Bronchus fibroblast of lung (primary cell): ENCODE data around the gene ADGRV1. TPM values are rescaled to one million over a fixed set of nuclear protein-coding genes. Genes with fewer than 3 reads are reported as not detected.

Experiments
- total RNA-seq: library from RNA; depleted of rRNA; stranded (reverse); fragments of >200 nt; gene quantifications from 2 replicates; pipeline ENCODE4 v1.2.3, GENCODE V29; 2015

ADGRV1 gene
- 0.17 TPM in 1 of 2 replicates, not detected in the other for total RNA-seq

DNA sequence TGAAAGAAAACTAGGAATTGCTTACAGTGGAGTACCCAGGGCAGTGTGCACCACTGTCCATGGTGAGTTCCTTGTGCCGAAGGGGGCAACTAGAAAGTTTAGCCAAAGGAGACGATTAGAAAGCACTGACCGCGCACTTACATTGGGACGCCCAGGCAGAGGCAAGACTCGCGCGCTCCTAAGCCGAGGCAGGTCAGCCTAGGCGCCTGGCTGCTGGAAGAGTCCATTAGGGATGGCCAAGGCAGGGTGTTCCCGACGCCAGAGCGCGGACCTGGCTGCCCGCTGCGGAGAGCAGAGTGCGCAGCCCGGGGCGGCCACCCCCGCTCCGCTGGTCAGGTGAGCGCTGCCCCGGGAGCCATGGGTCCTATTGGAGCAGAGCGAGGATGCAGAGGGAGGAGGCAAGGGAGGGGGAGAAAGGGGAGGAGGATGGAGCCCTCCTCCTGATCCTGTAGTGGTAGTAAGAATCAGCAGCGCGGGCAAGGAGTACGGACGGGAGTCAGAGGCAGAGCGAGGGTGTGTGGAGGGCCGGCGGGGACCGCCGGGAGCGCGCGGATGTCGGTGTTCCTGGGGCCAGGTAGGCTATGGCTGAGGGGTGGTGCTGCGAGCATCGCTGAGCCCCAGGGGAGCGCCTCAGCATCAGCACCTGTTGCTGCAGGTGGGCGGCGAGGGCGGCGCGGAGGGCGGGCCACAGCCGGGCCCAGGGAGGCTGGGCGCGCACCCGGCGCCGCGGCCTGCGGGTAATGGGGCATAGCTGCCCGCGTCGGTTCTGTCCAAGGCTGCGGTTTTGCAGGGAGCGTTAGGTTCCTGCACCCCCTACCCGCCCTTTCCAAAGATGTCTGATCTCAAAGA lies at the start of gene ADGRV1:
TSS of gene ADGRV1 (plus strand) at position 454 of the 849 bp plus-strand sequence. CDS start at position 553, 99 bp downstream.

DNA sequence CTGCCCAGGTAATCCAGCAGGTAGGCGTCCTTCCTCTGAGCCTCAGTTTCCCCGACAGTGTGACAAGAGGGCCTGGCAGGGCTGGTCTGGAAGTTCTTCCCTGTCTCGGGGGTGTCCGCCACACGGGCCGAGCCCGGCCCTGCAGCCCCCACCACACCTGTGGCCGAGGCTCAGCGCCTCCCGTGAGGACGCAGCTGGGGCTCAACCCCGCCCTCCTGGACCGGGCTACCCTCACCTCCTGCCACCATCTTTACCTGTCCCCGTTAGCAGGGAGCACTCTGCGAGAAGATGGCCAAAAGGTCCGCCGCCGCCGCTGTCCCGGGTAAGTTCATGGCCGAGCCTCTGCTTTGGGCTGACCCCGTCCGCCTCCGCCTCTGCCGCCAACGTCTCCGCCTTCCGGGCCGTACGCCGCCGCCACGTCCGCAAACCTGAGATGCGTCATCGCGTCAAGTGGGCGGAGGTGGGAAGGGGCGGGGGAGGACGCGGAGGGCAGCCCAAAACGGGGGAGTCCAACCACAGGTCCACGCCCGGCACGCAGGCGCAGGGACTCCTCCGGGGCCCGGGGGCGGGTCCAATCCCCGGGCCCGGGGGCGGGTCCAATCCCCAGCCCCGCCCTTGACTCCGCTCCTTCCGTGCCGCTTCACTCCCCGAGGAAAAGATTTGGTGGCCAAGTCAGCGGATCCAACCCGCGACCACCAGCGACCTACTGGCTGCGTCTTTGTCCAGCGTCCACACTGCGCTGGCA lies 29.2 kb upstream of the ADGRV1 start, which contains the start of gene LYSMD3:
TSS of gene LYSMD3 (minus strand) at position 391 of the 745 bp plus-strand sequence. CDS start 4,295 bp downstream, outside the sequence.

Other genes starting within 250 kb of the ADGRV1 start
- 12.2 and 20.5 TPM in 2 replicates for gene CETN3, start 149.0 kb upstream of the ADGRV1 start, total RNA-seq
- 2.7 and 3.3 TPM in 2 replicates for gene MBLAC2, start 84.0 kb upstream of the ADGRV1 start, total RNA-seq
- gene POLR3G, start 83.9 kb upstream of the ADGRV1 start, total RNA-seq = 14.6 and 20.2 TPM in 2 replicates
- 9.4 and 9.8 TPM in 2 replicates for gene LYSMD3, start 29.2 kb upstream of the ADGRV1 start, total RNA-seq